ENCODE measurements around the gene NPIPA5.
"Not testable (repeated sequence)": the region's sequence is repeated elsewhere in the genome, so short reads cannot be mapped to it uniquely, and the experiment has no call there.

Gene NPIPA5

GRCh38 chr16:15378194-15378593 lies at the start of gene NPIPA5:
NPIPA5 (minus strand) TSS chr16:15378294; CDS start chr16:15378294, 0 bp downstream.
- DNase-seq = not testable (repeated sequence)

- DNase-seq = no peak
Observed at GRCh38 chr16:15427648-15428239, 49.6 kb upstream of the NPIPA5 start.

DNA sequence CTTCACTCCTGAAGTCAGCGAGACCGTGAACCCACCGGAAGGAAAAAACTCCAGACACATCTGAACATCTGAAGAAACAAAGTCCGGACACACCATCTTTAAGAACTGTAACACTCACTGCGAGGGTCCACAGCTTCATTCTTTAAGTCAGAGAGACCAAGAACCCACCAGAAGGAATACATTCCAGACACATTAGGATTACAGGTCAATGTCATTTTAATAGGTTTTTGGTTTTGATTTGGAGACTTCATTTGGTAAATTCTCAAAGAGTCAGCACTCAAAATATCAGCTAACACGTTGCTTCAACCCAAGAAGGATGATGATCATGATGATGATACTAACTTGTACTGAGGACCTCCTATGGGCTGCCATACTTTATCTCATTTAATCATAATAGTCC lies 48.7 kb upstream of the NPIPA5 start:
- DNase-seq = no peak

DNA sequence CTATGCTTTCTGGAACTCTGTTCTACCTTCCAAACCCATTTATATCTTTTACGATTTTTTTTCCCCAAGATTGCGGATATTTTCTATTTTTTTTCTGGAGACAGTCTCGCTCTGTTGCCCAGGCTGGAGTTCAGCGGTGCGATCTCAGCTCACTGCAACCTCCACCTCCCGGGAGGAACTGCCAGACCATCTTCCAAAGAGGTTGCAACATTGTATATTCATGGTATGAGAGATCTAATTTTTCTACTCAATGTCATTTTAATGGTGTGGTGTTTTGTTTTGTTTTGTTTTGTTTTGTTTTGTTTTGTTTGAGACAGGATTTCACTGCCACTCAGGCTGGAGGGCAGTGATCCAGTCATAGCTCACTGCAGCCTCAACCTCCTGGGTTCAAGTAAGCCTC lies 47.8 kb upstream of the NPIPA5 start:
- no peak for DNase-seq

GRCh38 chr16:15422222-15422621 lies 44.1 kb upstream of the NPIPA5 start:
- DNase-seq = no peak

- not testable (repeated sequence) for DNase-seq
Observed at GRCh38 chr16:15421696-15422095, 43.6 kb upstream of the NPIPA5 start.

GRCh38 chr16:15418206-15418605 lies 40.1 kb upstream of the NPIPA5 start:
- DNase-seq = no peak

- DNase-seq = no peak
Observed at GRCh38 chr16:15417197-15417596, 39.1 kb upstream of the NPIPA5 start.

- DNase-seq = no peak
Observed at GRCh38 chr16:15415511-15415985, 37.5 kb upstream of the NPIPA5 start.

- DNase-seq = not testable (repeated sequence)
Observed at GRCh38 chr16:15409476-15409875, 31.4 kb upstream of the NPIPA5 start.

- DNase-seq = not testable (repeated sequence)
Observed at GRCh38 chr16:15407756-15408155, 29.7 kb upstream of the NPIPA5 start.

GRCh38 chr16:15404792-15405191 lies 26.7 kb upstream of the NPIPA5 start:
- DNase-seq = no peak

DNA sequence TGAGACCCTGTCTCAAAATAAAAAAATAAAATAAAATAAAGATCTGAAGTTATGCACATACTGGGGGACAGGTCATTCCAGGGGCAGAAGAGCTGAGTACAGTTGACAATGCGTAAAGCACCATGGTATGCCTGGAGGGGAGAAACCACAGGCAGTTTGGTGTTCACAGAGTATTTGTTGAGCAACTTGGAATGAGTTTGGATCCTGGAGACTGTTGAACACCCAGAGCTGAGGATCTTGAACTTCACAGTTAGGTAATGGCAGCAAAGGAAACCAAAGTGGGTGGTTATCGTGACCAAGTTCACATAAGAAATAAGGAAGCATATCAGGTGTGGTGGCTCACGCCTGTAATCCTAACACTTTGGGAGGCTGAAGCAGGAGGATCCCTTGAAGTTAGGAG lies 26.0 kb upstream of the NPIPA5 start:
- not testable (repeated sequence) for DNase-seq

- DNase-seq = no peak
Observed at GRCh38 chr16:15403392-15403995, 25.4 kb upstream of the NPIPA5 start.

GRCh38 chr16:15401972-15402371 lies 23.9 kb upstream of the NPIPA5 start:
- no peak for DNase-seq

DNA sequence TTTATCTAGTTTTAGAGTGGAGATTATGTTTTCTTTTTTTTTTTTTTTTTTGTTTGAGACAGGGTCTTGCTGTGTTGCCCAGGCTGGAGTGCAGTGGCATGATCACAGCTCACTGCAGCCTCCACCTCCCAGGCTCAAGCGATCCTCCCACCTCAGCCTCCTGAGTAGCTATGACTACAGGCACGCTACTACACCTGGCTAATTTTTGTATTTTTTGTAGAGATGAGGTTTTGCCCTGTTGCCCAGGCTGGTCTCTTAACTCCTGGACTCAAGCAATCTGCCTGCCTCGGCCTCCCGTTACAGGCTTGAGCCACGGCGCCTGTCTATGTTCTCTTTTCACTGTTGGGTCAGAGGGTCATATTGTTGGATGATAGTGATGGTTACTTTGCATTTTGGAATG lies 22.2 kb upstream of the NPIPA5 start:
- not testable (repeated sequence) for DNase-seq

GRCh38 chr16:15399317-15399716 lies 21.2 kb upstream of the NPIPA5 start:
- no peak for DNase-seq

DNA sequence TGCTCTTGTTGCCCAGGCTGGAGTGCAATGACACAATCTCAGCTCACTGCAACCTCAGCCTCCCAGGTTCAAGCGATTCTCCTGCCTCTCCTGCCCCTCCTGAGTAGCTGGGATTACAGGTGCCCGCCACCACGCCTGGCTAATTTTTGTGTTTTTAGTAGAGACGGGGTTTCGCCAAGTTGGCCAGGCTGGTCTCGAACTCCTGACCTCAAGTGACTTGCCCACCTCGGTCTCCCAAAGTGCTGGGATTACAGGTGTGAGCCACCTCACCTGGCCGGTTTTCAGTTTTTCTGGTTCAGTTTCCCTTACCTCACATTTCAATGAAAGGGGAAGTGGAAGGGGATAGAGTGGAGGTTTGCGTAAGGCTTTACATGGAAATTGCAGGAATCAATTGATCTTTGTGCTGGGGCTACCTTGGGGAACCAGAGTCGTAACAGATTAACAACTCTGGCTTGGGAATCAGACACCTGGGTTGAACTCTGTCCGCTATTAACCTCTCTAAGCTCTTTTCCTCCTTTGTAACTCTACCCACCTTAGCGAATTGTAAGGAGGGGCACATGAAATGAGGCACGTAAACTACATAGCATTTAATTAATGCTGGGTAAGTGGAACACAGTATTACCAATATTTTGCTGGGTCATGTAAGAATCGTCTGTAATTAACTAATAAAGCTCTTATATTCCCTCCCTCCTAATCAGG lies 20.7 kb upstream of the NPIPA5 start:
- DNase-seq = no peak

GRCh38 chr16:15396948-15397594 lies 19.0 kb upstream of the NPIPA5 start:
- no peak for DNase-seq

DNA sequence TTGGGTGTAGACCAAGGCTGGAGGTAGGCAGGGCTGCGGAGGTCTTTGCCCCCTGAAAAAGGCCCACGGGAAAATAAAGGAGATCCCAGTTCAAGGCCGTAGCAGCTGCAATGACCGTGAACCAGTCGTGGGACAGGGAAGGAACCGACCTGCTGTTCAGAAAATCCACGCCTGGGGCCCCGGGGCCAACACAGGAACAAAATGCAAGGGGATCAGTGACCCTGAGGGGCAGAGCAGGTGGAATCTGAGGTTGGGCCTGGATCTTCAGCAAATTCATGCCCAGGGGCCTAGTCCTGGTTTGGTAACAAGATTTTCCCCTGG lies 18.4 kb upstream of the NPIPA5 start:
- not testable (repeated sequence) for DNase-seq

DNA sequence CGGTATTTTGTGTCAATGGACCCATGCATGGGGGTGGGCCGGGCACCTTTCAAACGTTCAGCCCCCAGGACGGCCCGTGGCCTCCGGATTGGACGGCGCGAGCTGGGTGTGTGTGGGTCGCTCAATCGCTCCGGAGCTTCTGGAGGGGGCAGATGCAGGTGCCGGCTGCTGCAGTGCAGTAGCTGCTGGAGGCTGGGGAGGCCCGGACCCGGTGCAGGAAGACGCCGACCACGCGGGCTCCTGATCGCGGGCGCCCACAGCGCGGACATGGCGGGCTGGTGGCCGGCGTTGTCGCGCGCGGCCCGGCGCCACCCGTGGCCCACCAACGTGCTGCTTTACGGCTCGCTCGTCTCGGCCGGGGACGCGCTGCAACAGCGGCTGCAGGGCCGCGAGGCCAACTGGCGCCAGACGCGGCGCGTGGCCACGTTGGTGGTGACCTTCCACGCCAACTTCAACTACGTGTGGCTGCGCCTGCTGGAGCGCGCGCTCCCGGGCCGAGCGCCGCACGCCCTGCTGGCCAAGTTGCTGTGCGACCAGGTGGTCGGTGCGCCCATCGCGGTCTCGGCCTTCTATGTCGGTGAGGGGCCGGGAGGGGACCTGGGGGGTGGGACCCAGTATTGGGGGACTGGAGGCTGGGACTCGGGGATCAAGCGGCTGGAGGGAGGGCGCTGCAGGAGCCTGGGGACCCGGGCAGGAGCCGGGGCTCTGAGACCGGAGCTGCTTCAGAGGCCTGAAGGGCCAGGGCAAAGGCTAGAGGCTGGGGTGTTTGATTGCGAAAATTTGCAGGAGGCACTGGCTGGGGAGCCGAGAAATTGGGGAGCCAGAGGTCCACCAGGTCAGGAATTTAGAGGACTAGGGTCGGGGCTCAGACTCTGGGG lies 17.8 kb upstream of the NPIPA5 start, which contains the start of gene MPV17L:
Gene MPV17L, plus strand, starts transcription at position 124 of the 878 bp plus-strand sequence. Its CDS starts 144 bp downstream, at position 268.
- DNase-seq = not testable (repeated sequence)

- not testable (repeated sequence) for DNase-seq
Observed at GRCh38 chr16:15393025-15393424, 14.9 kb upstream of the NPIPA5 start.

- not testable (repeated sequence) for DNase-seq
Observed at GRCh38 chr16:15389916-15390315, 11.8 kb upstream of the NPIPA5 start.
